Heart left ventricle (tissue), 16 donors: ENCODE measurements around the gene SSBP2. TPM values are rescaled to one million over a fixed set of nuclear protein-coding genes. Genes with fewer than 3 reads are reported as not detected.
A peak's percentile ranks its signal among the peaks of the same experiment; 100 is the strongest.

Experiments
- ATAC-seq, 4 donors: fragments of 200-7000 bp; cut with Tn5 transposase; one replicate each; pipeline ENCODE4 v1.9.1; 2020 to 2022; ENCODE audit warnings: moderate library complexity in 4 of 4, mild to moderate bottlenecking in 3 of 4, moderate number of reproducible peaks in 1 of 4
- DNase-seq, 5 donors: peaks; one replicate each; pipeline ENCODE4 v3.0.0-alpha.2; 2020
- H3K27ac ChIP-seq, 12 donors: fragments of 200-600 bp; sonication (generic) in 4 of 12; one replicate each; pipeline versions ENCODE4 v1.5.0 to v1.8.0; 2016 to 2022; ENCODE audit warnings: mild to moderate bottlenecking in 2 of 12
- H3K27me3 ChIP-seq, 9 donors: fragments of 200-600 bp; sonication (generic) in 2 of 9; one replicate each; pipeline versions ENCODE4 v1.5.1 to v1.8.0; 2016 to 2022; ENCODE audit warnings: mild to moderate bottlenecking in 3 of 9
- H3K36me3 ChIP-seq, 9 donors: fragments of 200-600 bp; sonication (generic) in 2 of 9; one replicate each; pipeline versions ENCODE4 v1.5.0 to v1.8.0; 2018 to 2022; ENCODE audit warnings: mild to moderate bottlenecking in 2 of 9
- H3K4me1 ChIP-seq, 12 donors: fragments of 200-600 bp; sonication (generic) in 4 of 12; one replicate each; pipeline versions ENCODE4 v1.5.0 to v1.8.0; 2016 to 2022; ENCODE audit warnings: mild to moderate bottlenecking in 3 of 12
- H3K4me3 ChIP-seq, 12 donors: fragments of 200-600 bp; sonication (generic) in 4 of 12; one replicate each; pipeline versions ENCODE4 v1.5.0 to v1.8.0; 2017 to 2022; ENCODE audit warnings: mild to moderate bottlenecking in 9 of 12, moderate library complexity in 4 of 12
- H3K9me3 ChIP-seq, 12 donors: fragments of 200-600 bp; sonication (generic) in 4 of 12; one replicate each; pipeline versions ENCODE4 v1.5.0 to v1.8.0; 2016 to 2022; ENCODE audit warnings: mild to moderate bottlenecking in 1 of 12
- POLR2A ChIP-seq, 2 donors: fragments of 450-650 bp; IDR thresholded peaks; one replicate each; pipeline ENCODE4 v1.6.1; 2017; ENCODE audit warnings: antibody characterized with exemption in 2 of 2, mild to moderate bottlenecking in 2 of 2, moderate library complexity in 2 of 2
- WGBS, 4 donors: extraction: QIAGEN DNeasy Blood & Tissue Kit in 2 of 4; methylation state at CpG; one replicate each; pipeline versions ENCODE4 v1.1.5 to v1.1.7; 2013 to 2018; 5-methylcytosine and 5-hydroxymethylcytosine counted together
- intact Hi-C, 10 donors: fragments of 100-400 bp; cut with DNase I; formaldehyde crosslinking; loops; one replicate each; pipeline versions ENCODE4 v1.11.1 to v1.14.2; 2022
- polyA plus RNA-seq, 2 donors: library from polyadenylated mRNA; stranded (reverse); fragments of 200-250 nt; gene quantifications; one replicate each; pipeline ENCODE4 v1.2.3, GENCODE V29; 2013
- total RNA-seq, 9 donors: library from RNA; depleted of rRNA in 2 of 9; stranded (reverse); fragments of >200 nt in 2 of 9; fragmentation: NEBNext Ultra II Directional in 3 of 9; extraction: Animal tissue kit (Norgen Biotek cat#: 25700) in 3 of 9; gene quantifications; one replicate each; pipeline versions ENCODE4 v1.1.0 to v1.2.4, GENCODE V29; 2016 to 2023
- TF ChIP-seq, protein P1 (sequence below), 12 donors: fragments of 200-600 bp; sonication (generic) in 4 of 12; IDR thresholded peaks; one replicate each; pipeline versions ENCODE4 v1.5.0 to v1.8.0; 2018 to 2022; ENCODE audit warnings: antibody characterized with exemption in 12 of 12, mild to moderate bottlenecking in 5 of 12
- donor health status: ischemic (EF 13 %, LVEDD 7.1; RV severe dilation, severe dysfunction).
- donor health status: healthy with polysubstance abuse.
- donor health status: DM: no; HTN: yes; CAD: no.
- donor health status: DM: no; HTN: no; CAD: no.
- donor health status: ischemic (EF 25% LVEDD 6.9; RV normal size, moderate dysfunction).
- donor health status: ischemic (EF 25% LVEDD 5.7; RV mildly dilated, moderate dysfunction).
- donor health status: healthy.
- donor health status: DM: yes; HTN: yes; CAD: no.
- donor health status: ischemic (EF 35%, LVEDD 5.7; RV mildly dilated, moderate dysfunction).
- donor health status: nonischemic (EF 11% LVEDD 7.7; RV severe dilation, severe dysfunction).
- donor health status: DM: yes; HTN: yes; CAD: no.
- donor health status: PGD.
- donor health status: ischemic (EF 29% LVEDD 5.4; RV normal size, mild dysfunction).
- donor health status: nonischemic (EF 23%, LVEDD 6.1; RV moderate dilation, normal function).

The SSBP2 gene
- total and polyA plus RNA-seq, 11 donors = 25.6 to 98.1 (median 50.7) TPM

DNA sequence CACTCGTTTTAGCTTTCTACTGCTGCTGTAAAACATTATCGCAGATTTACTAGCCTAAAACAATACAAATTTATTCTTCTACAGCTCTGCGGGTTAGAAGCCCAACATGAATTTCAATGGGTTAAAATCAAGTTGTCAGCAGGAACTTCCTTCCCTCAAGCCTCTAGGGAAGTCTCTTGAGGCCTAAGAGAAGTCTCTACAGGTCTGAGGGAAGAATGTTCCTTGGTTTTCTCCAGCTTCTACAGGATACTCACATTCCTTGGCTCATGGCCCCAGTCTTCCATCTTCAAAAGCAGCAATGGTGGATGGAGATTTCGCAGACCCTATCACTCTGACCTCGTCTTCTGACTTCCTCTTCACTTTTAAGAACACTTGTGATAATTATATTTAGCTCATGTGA, 21.6 kb upstream of the SSBP2 start:
- no peaks in the 10 kb centered on the region for H3K36me3 ChIP-seq
- WGBS, 4 donors = 63 to 81% (median 79%) methylated on average over 5 of the region's 5 CpGs
- peaks cover 0 to 4% (median 0%) of the 10 kb centered on the region in 12 donors for H3K9me3 ChIP-seq
- no peak for ATAC-seq
- no peak for TF ChIP-seq POLR2A (IDR thresholded peaks at IDR 0.05)
- TF ChIP-seq, protein P1, sequence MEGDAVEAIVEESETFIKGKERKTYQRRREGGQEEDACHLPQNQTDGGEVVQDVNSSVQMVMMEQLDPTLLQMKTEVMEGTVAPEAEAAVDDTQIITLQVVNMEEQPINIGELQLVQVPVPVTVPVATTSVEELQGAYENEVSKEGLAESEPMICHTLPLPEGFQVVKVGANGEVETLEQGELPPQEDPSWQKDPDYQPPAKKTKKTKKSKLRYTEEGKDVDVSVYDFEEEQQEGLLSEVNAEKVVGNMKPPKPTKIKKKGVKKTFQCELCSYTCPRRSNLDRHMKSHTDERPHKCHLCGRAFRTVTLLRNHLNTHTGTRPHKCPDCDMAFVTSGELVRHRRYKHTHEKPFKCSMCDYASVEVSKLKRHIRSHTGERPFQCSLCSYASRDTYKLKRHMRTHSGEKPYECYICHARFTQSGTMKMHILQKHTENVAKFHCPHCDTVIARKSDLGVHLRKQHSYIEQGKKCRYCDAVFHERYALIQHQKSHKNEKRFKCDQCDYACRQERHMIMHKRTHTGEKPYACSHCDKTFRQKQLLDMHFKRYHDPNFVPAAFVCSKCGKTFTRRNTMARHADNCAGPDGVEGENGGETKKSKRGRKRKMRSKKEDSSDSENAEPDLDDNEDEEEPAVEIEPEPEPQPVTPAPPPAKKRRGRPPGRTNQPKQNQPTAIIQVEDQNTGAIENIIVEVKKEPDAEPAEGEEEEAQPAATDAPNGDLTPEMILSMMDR (IDR thresholded peaks at IDR 0.05) = no peak
- peaks cover 0 to 17% (median 4%) of the 10 kb centered on the region in 12 donors for H3K4me1 ChIP-seq
- H3K27me3 ChIP-seq = no peaks in the 10 kb centered on the region
- no peak overlapping the region for H3K4me3 ChIP-seq
- DNase-seq = no peak
- intact Hi-C loops = no loop called here
- H3K27ac ChIP-seq = peak overlapping the region in 2 of 12 donors; percentile 53 to 61

DNA sequence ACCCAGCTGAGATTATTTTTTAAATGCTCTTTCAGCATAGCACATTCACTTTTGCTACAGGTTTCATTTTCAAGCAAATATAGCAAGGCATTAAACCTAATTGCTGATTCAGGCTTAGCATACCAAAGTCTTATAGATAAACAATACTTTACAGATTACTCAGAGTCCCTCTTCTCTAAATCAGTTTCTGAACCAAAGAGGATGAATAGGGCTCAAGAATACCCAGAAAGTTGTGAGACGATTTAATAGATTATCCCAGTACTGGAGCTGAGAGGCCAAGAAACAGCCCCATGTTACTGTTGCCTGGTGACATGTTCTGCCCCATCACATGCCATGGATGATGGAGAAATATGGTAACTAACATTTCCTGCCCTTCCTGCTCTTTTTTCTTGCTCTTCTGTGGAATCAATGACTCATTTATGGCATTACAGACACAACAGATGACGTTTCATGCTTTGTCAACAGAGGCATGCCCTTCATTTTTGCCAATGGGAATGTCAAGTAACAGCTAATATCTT, 18.1 kb upstream of the SSBP2 start:
- Histone ChIP-seq H3K27ac (no peak overlapping the region), H3K4me1 (peaks cover 0 to 13% (median 3%) of the 10 kb centered on the region in 12 donors), H3K9me3 (peaks cover 0 to 4% (median 0%) of the 10 kb centered on the region in 12 donors), H3K4me3 (no peak overlapping the region), H3K36me3 (no peaks in the 10 kb centered on the region), H3K27me3 (no peaks in the 10 kb centered on the region)
- DNase-seq (no peak), ATAC-seq (no peak)
- intact Hi-C loops = no loop called here
- WGBS, 4 donors = 91 to 95% (median 92%) methylated on average over 2 of the region's 2 CpGs
- TF ChIP-seq, protein P1 (IDR thresholded peaks at IDR 0.05) = no peak
- TF ChIP-seq POLR2A (IDR thresholded peaks at IDR 0.05) = no peak

DNA sequence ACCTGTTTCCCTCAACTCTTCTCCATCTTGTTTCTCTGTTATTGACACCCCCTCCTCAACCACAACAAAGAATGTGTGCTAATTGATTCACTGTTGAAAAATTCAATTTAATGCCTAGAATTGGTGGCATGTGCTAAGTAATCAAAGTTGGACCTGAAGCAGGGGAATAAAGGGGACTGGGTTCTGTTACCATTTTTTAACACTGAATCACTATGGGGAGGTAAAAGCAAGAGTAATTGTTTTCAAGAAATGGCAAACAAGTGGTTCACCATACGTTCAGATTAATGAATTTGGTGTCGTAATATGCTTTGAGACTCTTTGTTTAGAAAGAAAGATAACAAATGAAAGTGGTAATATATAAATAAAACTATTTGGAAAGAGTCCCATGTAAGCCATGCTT, 17.0 kb upstream of the SSBP2 start:
- intact Hi-C loops = no loop called here
- DNase-seq = no peak
- Histone ChIP-seq H3K4me3 (no peak overlapping the region), H3K36me3 (no peaks in the 10 kb centered on the region), H3K27ac (no peak overlapping the region), H3K27me3 (no peaks in the 10 kb centered on the region), H3K9me3 (peaks cover 0 to 4% (median 0%) of the 10 kb centered on the region in 12 donors), H3K4me1 (peaks cover 0 to 10% (median 0%) of the 10 kb centered on the region in 12 donors)
- TF ChIP-seq POLR2A (IDR thresholded peaks at IDR 0.05) = no peak
- TF ChIP-seq, protein P1 (IDR thresholded peaks at IDR 0.05) = no peak
- no peak for ATAC-seq
- WGBS, 4 donors = 90 to 94% (median 93%) methylated on average over 2 of the region's 2 CpGs

DNA sequence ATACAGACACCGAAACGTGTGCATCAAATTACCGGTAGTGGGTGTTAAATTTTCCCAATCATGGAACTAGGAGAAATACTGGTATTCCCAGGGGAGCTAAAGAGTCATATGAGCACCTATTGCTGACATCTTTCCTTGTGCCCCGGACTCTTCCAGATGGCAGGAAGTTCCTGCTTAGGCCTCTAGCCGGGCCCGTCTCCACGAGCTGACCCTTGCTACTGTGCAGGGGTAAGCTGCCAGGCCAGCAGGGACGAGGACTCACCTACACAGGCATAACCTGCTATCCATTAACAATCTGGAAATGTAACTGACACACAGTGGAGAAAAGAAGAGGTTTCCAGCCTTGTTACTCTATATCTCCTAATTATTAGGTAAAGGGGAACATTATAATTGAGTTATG, 16.2 kb upstream of the SSBP2 start:
- intact Hi-C loops = no loop called here
- H3K9me3 ChIP-seq = no peaks in the 10 kb centered on the region
- 71 to 81% (median 79%) methylated on average over 8 of the region's 8 CpGs for WGBS, 4 donors
- no peaks in the 10 kb centered on the region for H3K27me3 ChIP-seq
- peaks cover 0 to 12% (median 0%) of the 10 kb centered on the region in 12 donors for H3K4me1 ChIP-seq
- no peak overlapping the region for H3K27ac ChIP-seq
- no peak for ATAC-seq
- TF ChIP-seq POLR2A (IDR thresholded peaks at IDR 0.05) = no peak
- TF ChIP-seq, protein P1 (IDR thresholded peaks at IDR 0.05) = no peak
- DNase-seq = no peak
- H3K4me3 ChIP-seq = no peak overlapping the region
- H3K36me3 ChIP-seq = no peaks in the 10 kb centered on the region
